OCI-LY3 (cell line): Measurements from ENCODE around the gene KDR.

Source experiments
- CTCF ChIP-seq: fragments of 200-600, 300-600 bp; sonication (generic); IDR thresholded peaks from 2 replicates; pipeline ENCODE4 v1.5.1; 2014; ENCODE audit warnings: antibody characterized with exemption, low read length, low read depth
- EZH2phosphoT487 ChIP-seq: fragments of 200-600 bp; shearing (Covaris generic); IDR thresholded peaks from 2 replicates; pipeline ENCODE4 v1.6.1; 2018; ENCODE audit warnings: antibody characterized with exemption, mixed run types, low read depth

DNA sequence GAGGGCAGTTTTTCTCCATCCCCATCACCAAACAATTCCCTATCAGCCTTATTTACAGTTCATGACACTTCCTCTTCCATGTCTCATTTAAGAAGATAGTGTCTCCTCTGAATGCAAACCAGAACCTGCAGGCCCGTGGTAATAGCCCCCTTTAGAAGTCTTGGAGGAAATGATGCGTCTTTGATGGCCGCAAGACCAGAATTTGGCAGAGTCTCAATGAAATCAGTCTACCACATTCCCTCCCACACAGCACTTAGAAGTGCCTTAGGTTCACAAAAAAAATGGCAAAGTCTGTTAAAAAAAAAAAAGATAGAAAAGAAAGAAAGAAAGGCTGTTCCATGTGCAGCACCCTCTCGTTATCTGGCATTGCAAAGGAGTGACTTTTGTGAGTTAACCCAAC is 2.1 kb upstream of the KDR start:
- no peak for TF ChIP-seq CTCF
- no peak for TF ChIP-seq EZH2phosphoT487
